ENCODE measurements around the gene DHX34.
"Not testable (repeated sequence)": the region's sequence is repeated elsewhere in the genome, so short reads cannot be mapped to it uniquely, and the experiment has no call there.

GRCh38 chr19:47336765-47337718 is 12.1 kb upstream of the DHX34 start:
- TF ChIP-seq CTCF (IDR thresholded peaks at IDR 0.05; ENCODE audit: poor library complexity); EZH2 (IDR thresholded peaks at IDR 0.05; ENCODE audit: borderline replicate concordance): not testable (repeated sequence)

Measured in hepatocyte (in vitro differentiated cells).